Smooth muscle cell (in vitro differentiated cells): ENCODE results near the gene GABRB1. TPM values are rescaled to one million over a fixed set of nuclear protein-coding genes. Genes with fewer than 3 reads are reported as not detected.

Experiments used
- DNase-seq: peaks from one replicate; lab custom pipeline; 2025; ENCODE audit not compliant: unreplicated experiment; lab: John Stamatoyannopoulos, UW
- H2AFZ ChIP-seq: fragments of 200-600 bp; sonication (generic); 2 replicates; pipeline ENCODE4 v1.6.0; 2016; ENCODE audit warnings: antibody characterized with exemption, low read depth, mild to moderate bottlenecking
- H3F3A ChIP-seq: fragments of 200-600 bp; sonication (generic); 2 replicates; pipeline ENCODE4 v1.6.0; 2017; ENCODE audit warnings: antibody characterized with exemption, low read depth
- H3K27ac ChIP-seq: fragments of 200-600 bp; sonication (generic); 2 replicates; pipeline ENCODE4 v1.5.1; 2016; ENCODE audit warnings: low read depth, mild to moderate bottlenecking
- H3K27me3 ChIP-seq: fragments of 200-600 bp; sonication (generic); 2 replicates; pipeline ENCODE4 v1.6.1; 2016; ENCODE audit warnings: low read depth, mild to moderate bottlenecking
- H3K36me3 ChIP-seq: fragments of 200-600 bp; sonication (generic); 2 replicates; pipeline ENCODE4 v1.5.1; 2016; ENCODE audit warnings: low read depth
- H3K4me1 ChIP-seq: fragments of 200-600 bp; sonication (generic); 2 replicates; pipeline ENCODE4 v1.5.1; 2016; ENCODE audit warnings: low read depth
- H3K4me2 ChIP-seq: fragments of 200-600 bp; sonication (generic); 2 replicates; pipeline ENCODE4 v1.6.0; 2016; ENCODE audit warnings: mild to moderate bottlenecking
- H3K4me3 ChIP-seq: fragments of 200-600 bp; sonication (generic); 2 replicates; pipeline ENCODE4 v1.5.1; 2016; ENCODE audit warnings: mild to moderate bottlenecking
- H3K79me2 ChIP-seq: fragments of 200-600 bp; sonication (generic); 2 replicates; pipeline ENCODE4 v1.6.0; 2016; ENCODE audit warnings: low read depth, mild to moderate bottlenecking
- H3K9ac ChIP-seq: fragments of 200-600 bp; sonication (generic); 2 replicates; pipeline ENCODE4 v1.6.0; 2016; ENCODE audit warnings: low read depth
- H3K9me3 ChIP-seq: fragments of 200-600 bp; sonication (generic); replicated peaks from 2 replicates; pipeline ENCODE4 v1.5.1; 2016; ENCODE audit warnings: low read depth
- H4K20me1 ChIP-seq: fragments of 200-600 bp; sonication (generic); 2 replicates; pipeline ENCODE4 v1.6.0; 2016; ENCODE audit warnings: low read depth
- CTCF ChIP-seq: fragments of 200-600 bp; sonication (generic); IDR thresholded peaks from 2 replicates; pipeline ENCODE4 v1.5.1; 2017; ENCODE audit warnings: borderline replicate concordance, mild to moderate bottlenecking, antibody characterized with exemption; ENCODE audit not compliant: insufficient read depth, poor library complexity, severe bottlenecking
- WGBS: methylation state at CpG from one replicate; pipeline ENCODE4 v1.1.7; 2016; ENCODE audit warnings: low lambda C conversion rate; 5-methylcytosine and 5-hydroxymethylcytosine counted together
- polyA plus RNA-seq: library from polyadenylated mRNA; unstranded; fragments of >200 nt; fragmentation: Nextera tagmentation; extraction: Ambion mirVana; gene quantifications from 2 replicates; pipeline ENCODE4 v1.2.1, GENCODE V29; 2016
- total RNA-seq: library from RNA; depleted of rRNA; stranded (reverse); fragments of >200 nt; gene quantifications from 2 replicates; pipeline ENCODE4 v1.2.3, GENCODE V29; 2014

Gene GABRB1
- total and polyA plus RNA-seq, 2 experiments from 2014 or later = 0.22 TPM; not detected in 1

DNA sequence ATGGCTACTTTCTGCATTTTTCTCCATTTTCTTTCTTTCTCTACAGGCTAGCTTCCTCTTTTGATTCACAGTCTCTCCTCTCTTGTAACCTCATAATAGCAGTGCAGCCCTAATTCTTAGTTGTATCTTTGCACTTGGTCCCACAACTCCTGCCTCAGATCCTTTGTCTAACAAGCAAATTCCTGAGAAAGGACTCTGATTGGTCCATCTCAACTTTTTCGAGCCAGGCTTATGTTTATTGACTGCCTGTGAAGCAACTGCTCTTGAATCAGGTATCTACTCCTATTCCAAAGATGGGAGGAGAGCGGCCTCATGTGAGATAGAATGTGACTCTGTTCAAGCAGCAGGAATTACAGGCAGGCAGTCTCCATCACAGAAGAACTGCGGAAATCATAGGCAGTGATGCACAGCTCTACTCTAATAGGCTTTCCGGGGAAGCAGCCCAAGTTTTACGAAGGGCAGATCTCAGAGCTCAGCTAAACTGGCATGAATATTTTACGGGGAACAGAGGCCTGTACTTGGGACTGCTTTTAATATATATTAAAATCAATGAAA lies 123.5 kb downstream of the GABRB1 start:
- Histone ChIP-seq H3K79me2 (no peaks in the 10 kb centered on the region), H4K20me1 (no peaks in the 10 kb centered on the region), H3K4me3 (no peak overlapping the region), H3K9ac (no peak overlapping the region), H3K36me3 (no peaks in the 10 kb centered on the region), H3K27ac (no peak overlapping the region), H3K4me2 (no peak overlapping the region), H3F3A (no peaks in the 10 kb centered on the region), H3K9me3 (no peaks in the 10 kb centered on the region), H2AFZ (peak overlapping the region; percentile 28), H3K4me1 (no peaks in the 10 kb centered on the region), H3K27me3 (no peaks in the 10 kb centered on the region)
- 81% methylated on average over 6 of the region's 6 CpGs for WGBS
- no peak for DNase-seq
- no peak for TF ChIP-seq CTCF

DNA sequence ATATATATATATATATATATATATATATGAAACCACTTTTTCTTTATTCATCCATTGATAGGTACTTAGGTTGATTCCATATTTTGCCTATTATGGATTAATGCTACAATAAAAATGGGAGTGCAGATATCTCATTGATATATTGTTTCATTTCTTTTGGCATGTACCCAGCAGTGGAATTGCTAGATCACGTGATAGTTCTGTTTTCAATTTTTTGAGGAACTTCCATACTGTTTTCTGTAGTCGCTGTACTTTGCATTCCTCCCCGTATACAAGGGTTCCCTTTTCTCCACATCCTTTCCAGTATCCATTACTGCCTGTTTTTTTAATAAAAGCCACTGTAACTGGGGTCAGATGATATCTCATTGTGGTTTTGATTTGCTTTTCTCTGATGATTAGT lies 124.6 kb downstream of the GABRB1 start:
- Histone ChIP-seq H3K27me3 (no peaks in the 10 kb centered on the region), H4K20me1 (no peaks in the 10 kb centered on the region), H2AFZ (no peak overlapping the region), H3F3A (no peaks in the 10 kb centered on the region), H3K4me3 (no peak overlapping the region), H3K4me1 (no peaks in the 10 kb centered on the region), H3K36me3 (no peaks in the 10 kb centered on the region), H3K79me2 (no peaks in the 10 kb centered on the region), H3K27ac (no peak overlapping the region), H3K9ac (no peak overlapping the region), H3K9me3 (no peaks in the 10 kb centered on the region), H3K4me2 (no peak overlapping the region)
- TF ChIP-seq CTCF = no peak
- DNase-seq = no peak
- 87% methylated on average over 3 of the region's 3 CpGs for WGBS

GRCh38 chr4:47160095-47160494 lies 128.7 kb downstream of the GABRB1 start:
- H2AFZ ChIP-seq = no peak overlapping the region
- TF ChIP-seq CTCF = no peak
- DNase-seq = no peak

More at GRCh38 chr4:47160095-47160494, 128.7 kb downstream of the GABRB1 start:
- 91% methylated on average over 3 of the region's 3 CpGs for WGBS
- Histone ChIP-seq H3K4me2 (no peak overlapping the region), H3K79me2 (no peaks in the 10 kb centered on the region), H3K27ac (no peak overlapping the region), H3F3A (no peaks in the 10 kb centered on the region), H3K36me3 (no peaks in the 10 kb centered on the region), H3K4me1 (no peaks in the 10 kb centered on the region), H3K9me3 (no peaks in the 10 kb centered on the region), H3K27me3 (no peaks in the 10 kb centered on the region), H3K4me3 (no peak overlapping the region), H4K20me1 (no peaks in the 10 kb centered on the region), H3K9ac (no peak overlapping the region)
